Suprapubic skin (tissue), 4 donors: ENCODE results near the gene TRAF3IP1. TPM values are rescaled to one million over a fixed set of nuclear protein-coding genes. Genes with fewer than 3 reads are reported as not detected.

Source experiments
- DNase-seq, 2 donors: peaks; one replicate each; pipeline ENCODE4 v3.0.0-alpha.2; 2019; ENCODE audit warnings: low spot score in 2 of 2
- H3K27ac ChIP-seq: fragments of 200-600 bp; sonication (generic); one replicate; pipeline ENCODE4 v1.5.1; 2019
- H3K27me3 ChIP-seq: fragments of 200-600 bp; sonication (generic); one replicate; pipeline ENCODE4 v1.5.1; 2019
- H3K36me3 ChIP-seq: fragments of 200-600 bp; sonication (generic); one replicate; pipeline ENCODE4 v1.5.1; 2019
- H3K4me1 ChIP-seq: fragments of 200-600 bp; sonication (generic); one replicate; pipeline ENCODE4 v1.5.1; 2019
- H3K4me3 ChIP-seq: fragments of 200-600 bp; sonication (generic); one replicate; pipeline ENCODE4 v1.5.1; 2019; ENCODE audit warnings: mild to moderate bottlenecking
- H3K9me3 ChIP-seq: fragments of 200-600 bp; sonication (generic); one replicate; pipeline ENCODE4 v1.5.1; 2019
- EP300 ChIP-seq: sonication (generic); formaldehyde crosslinking; IDR thresholded peaks from one replicate; pipeline ENCODE4 v1.6.1; 2017; ENCODE audit warnings: antibody characterized with exemption
- POLR2A ChIP-seq, 2 donors: fragments of 450-650 bp; IDR thresholded peaks; one replicate each; pipeline ENCODE4 v1.6.1; 2017; ENCODE audit warnings: antibody characterized with exemption in 2 of 2, mild to moderate bottlenecking in 2 of 2, moderate library complexity in 2 of 2
- POLR2AphosphoS5 ChIP-seq, 3 donors: sonication (generic); formaldehyde crosslinking; IDR thresholded peaks; one replicate each; pipeline ENCODE4 v1.6.1; 2017; ENCODE audit warnings: antibody characterized with exemption in 3 of 3
- WGBS: methylation state at CpG from one replicate; pipeline ENCODE4 v1.1.5; 2018; 5-methylcytosine and 5-hydroxymethylcytosine counted together
- total RNA-seq, 4 donors: library from RNA; depleted of rRNA; stranded (reverse); fragments of >200 nt; gene quantifications; one replicate each; pipeline ENCODE4 v1.1.0, GENCODE V29; 2016
- TF ChIP-seq, protein P1 (sequence below), 2 donors: fragments of 200-600 bp in 1 of 2; fragments of 450-650 bp in 1 of 2; sonication (generic) in 1 of 2; IDR thresholded peaks; one replicate each; pipeline ENCODE4 v1.5.1; 2016 to 2019; ENCODE audit warnings: antibody characterized with exemption in 2 of 2, mild to moderate bottlenecking in 1 of 2, moderate library complexity in 1 of 2

The TRAF3IP1 gene
- total RNA-seq, 4 donors from 2014 or later, result 10.2 to 15.4 (median 10.6) TPM

DNA sequence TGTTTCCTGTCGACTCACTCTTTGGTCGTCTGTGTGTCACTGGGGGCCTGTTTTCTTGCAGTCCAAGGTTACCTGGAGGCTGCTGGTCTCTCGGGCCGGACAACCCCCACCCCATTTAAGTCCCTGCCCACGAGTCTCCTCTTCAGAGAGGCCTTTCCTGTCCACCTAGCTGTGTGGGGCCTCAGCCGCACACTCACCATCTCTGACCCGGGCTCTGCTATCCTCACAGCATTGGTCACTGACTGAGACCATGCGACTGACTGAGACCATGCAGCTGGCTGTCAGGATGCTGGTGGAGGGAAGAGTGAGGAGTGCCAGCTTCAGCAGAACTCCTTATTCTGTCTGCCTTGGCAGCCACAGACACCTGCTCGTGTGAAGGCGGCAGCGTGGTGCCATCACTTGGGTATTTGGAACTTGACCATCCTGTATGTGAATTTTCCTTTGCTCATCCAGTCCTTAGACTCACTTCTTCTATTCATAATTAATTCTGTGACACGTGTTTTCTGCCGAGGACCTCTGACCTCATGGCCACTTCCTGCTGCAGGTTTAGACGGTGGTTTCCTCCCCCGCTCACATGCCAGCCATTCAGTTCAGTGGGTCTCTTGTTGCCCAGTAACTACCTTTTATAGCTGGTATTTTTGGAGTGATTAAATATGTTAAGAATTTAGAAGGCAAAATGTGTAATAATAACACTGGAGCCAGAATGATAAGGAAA lies 58.9 kb downstream of the TRAF3IP1 start:
- no peak overlapping the region for H3K4me3 ChIP-seq
- no peaks in the 10 kb centered on the region for H3K9me3 ChIP-seq
- no peak for DNase-seq
- peaks cover 8% of the 10 kb centered on the region for H3K4me1 ChIP-seq
- no peak overlapping the region for H3K27ac ChIP-seq
- WGBS, result 89% methylated on average over 15 of the region's 15 CpGs
- no peaks in the 10 kb centered on the region for H3K36me3 ChIP-seq
- no peaks in the 10 kb centered on the region for H3K27me3 ChIP-seq
- no peak for TF ChIP-seq POLR2AphosphoS5 (IDR thresholded peaks at IDR 0.05)
- TF ChIP-seq, protein P1, sequence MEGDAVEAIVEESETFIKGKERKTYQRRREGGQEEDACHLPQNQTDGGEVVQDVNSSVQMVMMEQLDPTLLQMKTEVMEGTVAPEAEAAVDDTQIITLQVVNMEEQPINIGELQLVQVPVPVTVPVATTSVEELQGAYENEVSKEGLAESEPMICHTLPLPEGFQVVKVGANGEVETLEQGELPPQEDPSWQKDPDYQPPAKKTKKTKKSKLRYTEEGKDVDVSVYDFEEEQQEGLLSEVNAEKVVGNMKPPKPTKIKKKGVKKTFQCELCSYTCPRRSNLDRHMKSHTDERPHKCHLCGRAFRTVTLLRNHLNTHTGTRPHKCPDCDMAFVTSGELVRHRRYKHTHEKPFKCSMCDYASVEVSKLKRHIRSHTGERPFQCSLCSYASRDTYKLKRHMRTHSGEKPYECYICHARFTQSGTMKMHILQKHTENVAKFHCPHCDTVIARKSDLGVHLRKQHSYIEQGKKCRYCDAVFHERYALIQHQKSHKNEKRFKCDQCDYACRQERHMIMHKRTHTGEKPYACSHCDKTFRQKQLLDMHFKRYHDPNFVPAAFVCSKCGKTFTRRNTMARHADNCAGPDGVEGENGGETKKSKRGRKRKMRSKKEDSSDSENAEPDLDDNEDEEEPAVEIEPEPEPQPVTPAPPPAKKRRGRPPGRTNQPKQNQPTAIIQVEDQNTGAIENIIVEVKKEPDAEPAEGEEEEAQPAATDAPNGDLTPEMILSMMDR (IDR thresholded peaks at IDR 0.05), result no peak
- no peak for TF ChIP-seq EP300
- no peak for TF ChIP-seq POLR2A (IDR thresholded peaks at IDR 0.05)

DNA sequence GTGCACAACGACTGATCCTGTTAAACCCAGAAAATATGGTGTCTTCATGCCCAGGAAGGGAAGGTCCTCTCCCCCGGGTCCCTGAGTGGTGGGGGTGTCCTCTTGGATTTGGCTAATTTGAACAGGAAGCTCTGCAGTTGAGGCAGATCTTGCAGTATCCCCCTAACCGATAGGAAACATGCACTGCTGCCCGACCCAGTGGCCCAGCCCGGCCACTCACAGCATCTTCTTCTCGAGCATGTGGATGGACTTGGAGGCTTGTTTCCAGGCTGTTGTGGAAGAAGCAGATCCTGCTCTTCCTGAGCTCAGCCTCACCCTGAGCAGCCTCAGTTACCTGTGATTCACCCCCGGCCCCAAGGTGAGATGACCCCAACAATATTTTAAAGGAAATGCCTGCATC lies 60.0 kb downstream of the TRAF3IP1 start:
- Histone ChIP-seq H3K27me3 (no peaks in the 10 kb centered on the region), H3K9me3 (no peaks in the 10 kb centered on the region), H3K4me1 (peaks cover 8% of the 10 kb centered on the region), H3K36me3 (no peaks in the 10 kb centered on the region), H3K4me3 (no peak overlapping the region), H3K27ac (no peak overlapping the region)
- 91% methylated on average over 5 of the region's 7 CpGs for WGBS
- no peak for TF ChIP-seq EP300
- no peak for TF ChIP-seq POLR2AphosphoS5 (IDR thresholded peaks at IDR 0.05)
- TF ChIP-seq, protein P1 (IDR thresholded peaks at IDR 0.05), result no peak
- DNase-seq, result no peak

DNA sequence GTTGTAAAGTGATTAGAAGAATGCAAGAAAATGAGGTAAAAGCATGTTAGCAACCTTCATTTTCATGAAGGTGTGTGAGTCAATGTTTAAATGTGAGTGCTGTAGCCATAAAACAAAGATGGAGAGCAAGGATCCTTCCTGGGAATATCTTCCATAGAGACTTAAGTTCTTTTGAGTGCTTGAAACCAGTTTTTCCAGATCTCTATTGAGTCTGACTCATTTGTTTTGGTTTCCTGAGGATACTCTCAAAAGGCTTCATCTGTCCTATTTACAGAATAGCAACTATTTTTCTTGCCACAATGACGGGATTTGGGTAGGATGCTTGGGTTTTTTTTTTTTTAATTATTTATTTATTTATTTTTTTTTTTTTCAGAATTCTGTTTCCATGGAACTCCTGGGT lies 60.5 kb downstream of the TRAF3IP1 start:
- H3K4me3 ChIP-seq, result no peak overlapping the region
- H3K27ac ChIP-seq, result no peak overlapping the region

DNA sequence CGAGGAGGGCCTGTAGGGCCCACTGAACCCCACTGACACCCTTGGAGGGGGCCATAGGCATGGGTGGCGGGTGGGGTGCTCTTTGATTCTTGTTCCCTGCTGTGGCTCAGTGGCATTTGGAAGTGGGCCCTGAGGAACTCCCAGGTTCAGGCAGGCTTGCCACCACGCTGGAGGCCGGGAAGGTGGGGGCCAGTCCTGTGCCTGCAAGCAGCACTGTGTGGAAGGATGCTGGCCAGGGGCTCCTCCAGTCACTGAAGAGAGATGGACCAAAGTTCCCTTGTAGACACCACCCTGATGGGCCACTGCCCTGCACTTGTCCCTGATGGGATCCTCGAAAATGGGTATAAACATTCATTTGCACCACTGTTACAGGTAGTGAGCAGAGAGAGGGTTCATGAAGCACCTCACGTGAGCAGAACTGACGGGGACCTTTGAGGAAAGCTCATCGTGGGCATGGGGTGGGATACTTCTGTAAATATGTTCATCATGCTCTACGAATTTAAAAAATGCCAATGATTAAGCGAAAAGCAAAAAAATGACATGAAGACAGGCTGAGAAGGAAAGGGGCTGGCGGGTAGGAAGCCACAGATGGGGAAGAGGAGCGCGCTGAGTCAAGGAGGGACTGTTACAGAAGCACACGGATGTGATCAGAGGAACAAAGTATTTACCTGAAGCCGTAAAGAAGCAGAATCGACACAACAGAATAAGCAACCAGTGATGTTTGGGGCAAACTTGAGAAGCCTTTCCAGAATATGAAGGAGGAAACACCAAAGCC lies 61.2 kb downstream of the TRAF3IP1 start:
- 86% methylated on average over 15 of the region's 16 CpGs for WGBS
- TF ChIP-seq, protein P1 (IDR thresholded peaks at IDR 0.05), result no peak
- TF ChIP-seq POLR2A (IDR thresholded peaks at IDR 0.05), result no peak
- no peak for TF ChIP-seq POLR2AphosphoS5 (IDR thresholded peaks at IDR 0.05)
- no peak for TF ChIP-seq EP300
- H3K4me3 ChIP-seq, result no peak overlapping the region
- DNase-seq, result no peak
- H3K9me3 ChIP-seq, result no peaks in the 10 kb centered on the region
- H3K27me3 ChIP-seq, result no peaks in the 10 kb centered on the region
- no peaks in the 10 kb centered on the region for H3K36me3 ChIP-seq
- H3K4me1 ChIP-seq, result peaks cover 8% of the 10 kb centered on the region
- no peak overlapping the region for H3K27ac ChIP-seq

More for the DNA sequence above, 60.5 kb downstream of the TRAF3IP1 start:
- 33% methylated on average over 1 of the region's 1 CpG for WGBS
- Histone ChIP-seq H3K27me3 (no peaks in the 10 kb centered on the region), H3K4me1 (peaks cover 8% of the 10 kb centered on the region), H3K36me3 (no peaks in the 10 kb centered on the region), H3K9me3 (no peaks in the 10 kb centered on the region)
- TF ChIP-seq POLR2AphosphoS5 (IDR thresholded peaks at IDR 0.05) (no peak), EP300 (no peak), POLR2A (IDR thresholded peaks at IDR 0.05) (no peak)
- TF ChIP-seq, protein P1 (IDR thresholded peaks at IDR 0.05), result no peak
- no peak for DNase-seq

DNA sequence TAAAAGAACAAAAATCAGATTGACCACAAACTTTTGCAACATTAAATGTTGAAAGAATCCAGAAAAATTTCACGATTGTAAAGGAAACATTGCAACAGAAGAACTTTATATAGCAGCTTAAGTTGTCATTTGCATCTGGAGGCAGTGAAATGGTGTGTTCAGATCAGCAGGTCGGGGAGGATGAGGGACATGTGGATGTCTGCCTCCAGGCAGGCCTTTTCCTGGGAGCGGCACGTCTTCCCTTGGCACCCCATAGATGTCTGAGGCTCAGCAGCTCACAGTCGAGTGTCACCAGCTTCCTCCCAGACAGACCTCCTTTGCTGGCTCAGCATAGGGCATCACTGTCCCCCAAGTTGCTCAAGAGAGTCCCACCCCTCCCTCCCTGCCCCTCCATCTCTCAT lies 62.1 kb downstream of the TRAF3IP1 start:
- H3K27ac ChIP-seq, result no peak overlapping the region
- TF ChIP-seq POLR2AphosphoS5 (IDR thresholded peaks at IDR 0.05) (no peak), EP300 (no peak), POLR2A (IDR thresholded peaks at IDR 0.05) (no peak)
- TF ChIP-seq, protein P1 (IDR thresholded peaks at IDR 0.05), result no peak
- no peak overlapping the region for H3K4me3 ChIP-seq
- H3K9me3 ChIP-seq, result no peaks in the 10 kb centered on the region
- WGBS, result 69% methylated on average over 5 of the region's 5 CpGs
- H3K4me1 ChIP-seq, result peaks cover 8% of the 10 kb centered on the region
- no peaks in the 10 kb centered on the region for H3K36me3 ChIP-seq
- H3K27me3 ChIP-seq, result no peaks in the 10 kb centered on the region
- DNase-seq, result no peak
